HEK293 (cell line): ENCODE results near the gene KDM6A.

Experiments used
- CTCF ChIA-PET: fragments of 350-600 bp; formaldehyde crosslinking; extraction: SDS; loops from one replicate; lab custom pipeline; 2021; ENCODE audit warnings: antibody characterized with exemption; lab: Yijun Ruan, JAX
- POLR2A ChIA-PET: fragments of 300-600 bp; formaldehyde crosslinking; extraction: SDS; loops from one replicate; lab custom pipeline; 2020; ENCODE audit warnings: antibody characterized with exemption, inconsistent platforms; lab: Yijun Ruan, JAX
- H3K27ac ChIP-seq: fragments of 200-500 bp; sonication (Bioruptor generic); 2 replicates; pipeline ENCODE4 v1.5.1; 2014; ENCODE audit warnings: low read depth, low read length, control low read depth, inconsistent platforms; ENCODE audit errors: extremely low read depth
- H3K36me3 ChIP-seq, 2 experiments: fragments of 200-500 bp in 1 of 2; sonication (Bioruptor generic) in 1 of 2; 1 replicate in 1 of 2; 2 replicates in 1 of 2; pipeline ENCODE4 v1.5.1; 2014 to 2017; ENCODE audit warnings: inconsistent platforms in 2 of 2, low read length in 2 of 2; ENCODE audit not compliant: control insufficient read depth in 2 of 2, insufficient read depth in 1 of 2
- H3K4me1 ChIP-seq: fragments of 200-500 bp; sonication (Bioruptor generic); 2 replicates; pipeline ENCODE4 v1.5.1; 2014; ENCODE audit warnings: mild to moderate bottlenecking, low read length, inconsistent platforms; ENCODE audit not compliant: control insufficient read depth, insufficient read depth
- H3K4me3 ChIP-seq: 2 replicates; pipeline ENCODE4 v1.5.1; 2011; ENCODE audit warnings: low read depth, mild to moderate bottlenecking, control low read depth, low read length, moderate library complexity
- H3K9me3 ChIP-seq: fragments of 200-500 bp; sonication (Bioruptor generic); 2 replicates; pipeline ENCODE4 v1.5.1; 2014; ENCODE audit warnings: low read depth, low read length, inconsistent platforms; ENCODE audit not compliant: control insufficient read depth, insufficient read depth
- EGR2 ChIP-seq: fragments of 450-650 bp; formaldehyde crosslinking; IDR thresholded peaks from 2 replicates; pipeline ENCODE4 v1.5.1; 2016; ENCODE audit warnings: low read depth, missing biosample characterization, missing genetic modification characterization
- GLIS2 ChIP-seq: fragments of 450-650 bp; formaldehyde crosslinking; IDR thresholded peaks from 2 replicates; pipeline ENCODE4 v1.5.1; 2016; ENCODE audit warnings: missing biosample characterization, missing genetic modification characterization
- KLF16 ChIP-seq: fragments of 450-650 bp; formaldehyde crosslinking; IDR thresholded peaks from 2 replicates; pipeline ENCODE4 v1.5.1; 2017; ENCODE audit warnings: missing biosample characterization, missing genetic modification characterization
- PRDM1 ChIP-seq: fragments of 450-650 bp; formaldehyde crosslinking; IDR thresholded peaks from 2 replicates; pipeline ENCODE4; 2016; ENCODE audit warnings: missing biosample characterization, missing genetic modification characterization
- SETDB1 ChIP-seq: IDR thresholded peaks from one replicate; pipeline ENCODE4 v1.6.1; 2017; ENCODE audit warnings: mild to moderate bottlenecking, low read length, moderate library complexity, mixed read lengths; ENCODE audit not compliant: insufficient read length
- TRIM28 ChIP-seq: IDR thresholded peaks from 2 replicates; pipeline ENCODE4 v1.6.1; 2011; ENCODE audit warnings: low read length, control low read depth, borderline replicate concordance
- ZBTB1 ChIP-seq: fragments of 450-650 bp; formaldehyde crosslinking; IDR thresholded peaks from 2 replicates; pipeline ENCODE4 v1.5.1; 2016; ENCODE audit warnings: missing biosample characterization, missing genetic modification characterization
- ZBTB48 ChIP-seq: fragments of 450-650 bp; formaldehyde crosslinking; IDR thresholded peaks from 2 replicates; pipeline ENCODE4 v1.5.1; 2016; ENCODE audit warnings: missing biosample characterization, missing genetic modification characterization
- ZEB2 ChIP-seq: fragments of 450-650 bp; formaldehyde crosslinking; IDR thresholded peaks from 2 replicates; pipeline ENCODE4 v1.5.1; 2016; ENCODE audit warnings: missing biosample characterization, missing genetic modification characterization
- ZFP41 ChIP-seq: fragments of 450-650 bp; formaldehyde crosslinking; IDR thresholded peaks from 2 replicates; pipeline ENCODE4 v1.5.1; 2016; ENCODE audit warnings: missing biosample characterization, missing genetic modification characterization, borderline replicate concordance
- ZNF138 ChIP-seq: fragments of 450-650 bp; formaldehyde crosslinking; IDR thresholded peaks from 2 replicates; pipeline ENCODE4 v1.5.1; 2016; ENCODE audit warnings: missing biosample characterization, missing genetic modification characterization, borderline replicate concordance
- ZNF146 ChIP-seq: fragments of 450-650 bp; formaldehyde crosslinking; IDR thresholded peaks from 2 replicates; pipeline ENCODE4 v1.5.1; 2016; ENCODE audit warnings: missing biosample characterization, missing genetic modification characterization
- ZNF155 ChIP-seq: fragments of 450-650 bp; formaldehyde crosslinking; IDR thresholded peaks from 2 replicates; pipeline ENCODE4 v1.5.1; 2016; ENCODE audit warnings: missing biosample characterization, missing genetic modification characterization
- ZNF184 ChIP-seq: fragments of 450-650 bp; IDR thresholded peaks from 2 replicates; pipeline ENCODE4 v1.5.1; 2018; ENCODE audit warnings: missing biosample characterization, mild to moderate bottlenecking, missing genetic modification characterization
- ZNF324 ChIP-seq: fragments of 450-650 bp; formaldehyde crosslinking; IDR thresholded peaks from 2 replicates; pipeline ENCODE4 v1.5.1; 2016; ENCODE audit warnings: missing biosample characterization, missing genetic modification characterization
- ZNF426 ChIP-seq: fragments of 450-650 bp; formaldehyde crosslinking; IDR thresholded peaks from 2 replicates; pipeline ENCODE4 v1.5.1; 2017; ENCODE audit warnings: missing biosample characterization, missing genetic modification characterization, mild to moderate bottlenecking, inconsistent platforms, moderate library complexity
- ZNF514 ChIP-seq: fragments of 450-650 bp; formaldehyde crosslinking; IDR thresholded peaks from 2 replicates; pipeline ENCODE4 v1.5.1; 2016; ENCODE audit warnings: missing biosample characterization, missing genetic modification characterization
- ZNF530 ChIP-seq: fragments of 450-650 bp; formaldehyde crosslinking; IDR thresholded peaks from 2 replicates; pipeline ENCODE4 v1.5.1; 2016; ENCODE audit warnings: low read depth, missing biosample characterization, missing genetic modification characterization
- ZNF560 ChIP-seq: fragments of 450-650 bp; formaldehyde crosslinking; IDR thresholded peaks from 2 replicates; pipeline ENCODE4 v1.5.1; 2017; ENCODE audit warnings: missing biosample characterization, missing genetic modification characterization, borderline replicate concordance
- ZNF600 ChIP-seq: fragments of 450-650 bp; formaldehyde crosslinking; IDR thresholded peaks from 2 replicates; pipeline ENCODE4 v1.5.1; 2016; ENCODE audit warnings: missing biosample characterization, missing genetic modification characterization
- ZNF624 ChIP-seq: fragments of 450-650 bp; formaldehyde crosslinking; IDR thresholded peaks from 2 replicates; pipeline ENCODE4 v1.5.1; 2017; ENCODE audit warnings: missing biosample characterization, missing genetic modification characterization
- ZNF629 ChIP-seq: fragments of 450-650 bp; formaldehyde crosslinking; IDR thresholded peaks from 2 replicates; pipeline ENCODE4 v1.5.1; 2017; ENCODE audit warnings: missing biosample characterization, missing genetic modification characterization
- ZNF654 ChIP-seq: fragments of 450-650 bp; formaldehyde crosslinking; IDR thresholded peaks from 2 replicates; pipeline ENCODE4 v1.5.1; 2016; ENCODE audit warnings: low read depth, missing biosample characterization, missing genetic modification characterization
- ZNF670 ChIP-seq: fragments of 450-650 bp; formaldehyde crosslinking; IDR thresholded peaks from 2 replicates; pipeline ENCODE4 v1.5.1; 2016; ENCODE audit warnings: missing biosample characterization, missing genetic modification characterization, low read depth
- ZNF677 ChIP-seq: fragments of 450-650 bp; IDR thresholded peaks from 2 replicates; pipeline ENCODE4 v1.5.0; 2018; ENCODE audit warnings: missing biosample characterization, mild to moderate bottlenecking, missing genetic modification characterization, moderate library complexity
- ZNF791 ChIP-seq: fragments of 450-650 bp; formaldehyde crosslinking; IDR thresholded peaks from 2 replicates; pipeline ENCODE4 v1.5.1; 2016; ENCODE audit warnings: missing biosample characterization, missing genetic modification characterization
- ZNF843 ChIP-seq: fragments of 450-650 bp; formaldehyde crosslinking; IDR thresholded peaks from 2 replicates; pipeline ENCODE4 v1.5.1; 2016; ENCODE audit warnings: missing biosample characterization, missing genetic modification characterization
- ZSCAN30 ChIP-seq: fragments of 450-650 bp; IDR thresholded peaks from 2 replicates; pipeline ENCODE4 v1.5.1; 2018; ENCODE audit warnings: missing biosample characterization, mild to moderate bottlenecking, missing genetic modification characterization, moderate library complexity
- TF ChIP-seq, protein P1 (sequence below): fragments of 450-650 bp; formaldehyde crosslinking; IDR thresholded peaks from 2 replicates; pipeline ENCODE4 v1.5.1; 2016; ENCODE audit warnings: missing biosample characterization, missing genetic modification characterization
- TF ChIP-seq, protein P2 (sequence below): fragments of 450-650 bp; formaldehyde crosslinking; IDR thresholded peaks from 2 replicates; pipeline ENCODE4 v1.5.1; 2016; ENCODE audit warnings: missing biosample characterization, missing genetic modification characterization, low read depth

KDM6A gene

DNA sequence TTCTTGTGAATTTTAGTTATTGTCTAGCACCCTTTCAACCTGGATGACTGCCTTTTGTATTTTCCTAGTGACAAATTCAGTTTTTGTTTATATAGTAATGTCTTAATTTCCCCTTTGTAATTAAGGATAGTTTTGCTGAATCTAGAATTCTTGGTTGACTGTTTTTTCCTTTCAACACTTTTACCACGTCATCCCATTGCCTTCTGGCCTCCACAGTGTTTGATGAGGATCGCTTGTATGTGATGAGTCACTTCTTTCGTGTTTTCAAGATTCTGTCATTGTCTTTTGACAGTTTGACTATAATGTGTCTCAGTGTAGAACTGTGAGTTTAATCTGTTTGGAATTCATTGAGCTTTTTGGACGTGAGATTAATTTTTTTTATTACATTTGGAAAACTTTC is 30.1 kb downstream of the KDM6A start (continued):
- TF ChIP-seq ZNF600 (tag by site-specific recombination) (no peak), PRDM1 (tag by site-specific recombination) (peak; percentile 34; the same call in 1 of the 2 replicates), ZNF146 (no peak), KLF16 (tag by site-specific recombination) (no peak), ZFP41 (no peak), ZNF677 (tag by site-specific recombination) (no peak), ZNF560 (tag by site-specific recombination) (no peak), ZBTB1 (tag by site-specific recombination) (no peak), ZNF514 (tag by site-specific recombination) (no peak), SETDB1 (peak; percentile 100), ZNF629 (tag by site-specific recombination) (peak; percentile 54; the same call in 1 of the 2 replicates), ZNF791 (tag by site-specific recombination) (no peak), ZNF670 (tag by site-specific recombination) (no peak), ZNF624 (no peak), ZNF324 (no peak), TRIM28 (peak; percentile 81; the same call in 1 of the 2 replicates), ZEB2 (tag by site-specific recombination) (no peak), ZNF654 (tag by site-specific recombination) (no peak), ZNF530 (tag by site-specific recombination) (no peak), EGR2 (no peak), ZNF184 (tag by site-specific recombination) (peak; percentile 61; the same call in 1 of the 2 replicates), ZNF426 (no peak)
- TF ChIP-seq, protein P1, sequence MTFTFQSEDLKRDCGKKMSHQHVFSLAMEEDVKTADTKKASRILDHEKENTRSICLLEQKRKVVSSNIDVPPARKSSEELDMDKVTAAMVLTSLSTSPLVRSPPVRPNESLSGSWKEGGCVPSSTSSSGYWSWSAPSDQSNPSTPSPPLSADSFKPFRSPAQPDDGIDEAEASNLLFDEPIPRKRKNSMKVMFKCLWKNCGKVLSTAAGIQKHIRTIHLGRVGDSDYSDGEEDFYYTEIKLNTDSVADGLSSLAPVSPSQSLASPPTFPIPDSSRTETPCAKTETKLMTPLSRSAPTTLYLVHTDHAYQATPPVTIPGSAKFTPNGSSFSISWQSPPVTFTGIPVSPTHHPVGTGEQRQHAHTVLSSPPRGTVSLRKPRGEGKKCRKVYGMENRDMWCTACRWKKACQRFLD (tag by site-specific recombination) = no peak

DNA sequence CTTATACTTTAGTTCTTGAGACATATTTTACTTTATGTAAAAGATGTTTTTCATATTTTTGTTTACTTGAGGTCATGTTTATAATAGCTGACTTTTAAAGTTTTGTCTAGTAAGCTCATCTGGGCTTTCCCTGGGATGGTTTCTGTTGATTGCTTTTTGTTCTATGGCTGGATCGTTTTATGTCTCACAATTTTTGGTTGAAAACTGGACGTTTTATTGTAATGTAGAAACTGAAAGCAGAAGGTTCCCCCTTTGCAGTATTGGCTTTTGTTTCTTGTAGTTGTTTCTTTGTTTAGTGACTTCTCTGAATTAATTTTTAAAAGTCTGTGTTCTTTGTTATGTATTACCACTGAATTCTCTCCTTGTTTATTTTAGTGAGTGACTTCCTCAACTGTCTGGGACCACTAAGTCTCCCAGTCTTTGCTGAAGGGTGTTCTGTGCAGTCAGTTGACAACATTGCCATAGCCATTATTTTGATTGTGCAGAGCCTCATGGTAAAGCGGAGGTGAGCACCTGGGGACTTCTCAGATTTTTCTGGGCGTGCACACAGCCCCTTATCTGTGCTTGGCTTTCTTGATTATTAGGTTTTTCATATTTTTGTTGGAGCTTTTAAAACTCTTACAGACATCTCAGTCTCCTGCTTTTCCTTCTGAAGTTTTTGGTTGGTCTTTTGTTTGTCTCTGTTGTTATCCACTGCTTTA is 31.0 kb downstream of the KDM6A start:
- TF ChIP-seq ZBTB48 (tag by site-specific recombination) (no peak), ZNF843 (tag by site-specific recombination) (no peak), GLIS2 (tag by site-specific recombination) (no peak), EGR2 (no peak), ZNF138 (no peak), ZSCAN30 (tag by site-specific recombination) (no peak), ZNF155 (no peak)
- TF ChIP-seq, protein P1 (tag by site-specific recombination) = no peak
- TF ChIP-seq, protein P2, sequence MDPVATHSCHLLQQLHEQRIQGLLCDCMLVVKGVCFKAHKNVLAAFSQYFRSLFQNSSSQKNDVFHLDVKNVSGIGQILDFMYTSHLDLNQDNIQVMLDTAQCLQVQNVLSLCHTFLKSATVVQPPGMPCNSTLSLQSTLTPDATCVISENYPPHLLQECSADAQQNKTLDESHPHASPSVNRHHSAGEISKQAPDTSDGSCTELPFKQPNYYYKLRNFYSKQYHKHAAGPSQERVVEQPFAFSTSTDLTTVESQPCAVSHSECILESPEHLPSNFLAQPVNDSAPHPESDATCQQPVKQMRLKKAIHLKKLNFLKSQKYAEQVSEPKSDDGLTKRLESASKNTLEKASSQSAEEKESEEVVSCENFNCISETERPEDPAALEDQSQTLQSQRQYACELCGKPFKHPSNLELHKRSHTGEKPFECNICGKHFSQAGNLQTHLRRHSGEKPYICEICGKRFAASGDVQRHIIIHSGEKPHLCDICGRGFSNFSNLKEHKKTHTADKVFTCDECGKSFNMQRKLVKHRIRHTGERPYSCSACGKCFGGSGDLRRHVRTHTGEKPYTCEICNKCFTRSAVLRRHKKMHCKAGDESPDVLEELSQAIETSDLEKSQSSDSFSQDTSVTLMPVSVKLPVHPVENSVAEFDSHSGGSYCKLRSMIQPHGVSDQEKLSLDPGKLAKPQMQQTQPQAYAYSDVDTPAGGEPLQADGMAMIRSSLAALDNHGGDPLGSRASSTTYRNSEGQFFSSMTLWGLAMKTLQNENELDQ (tag by site-specific recombination) = no peak
- Histone ChIP-seq H3K9me3 (no peaks in the 10 kb centered on the region), H3K27ac (no peak overlapping the region), H3K36me3 (no peaks in the 10 kb centered on the region), H3K4me1 (peaks cover 27% of the 10 kb centered on the region), H3K4me3 (no peak overlapping the region)
- CTCF ChIA-PET = interaction anchor here (0.7 to 3.2 kb wide), 2 partner anchors 11 to 588 kb away, joined by 3 to 10 read pairs; no protein-coding TSS in a partner anchor
- POLR2A ChIA-PET = interaction anchor here (1.6 kb wide), 1 partner anchor 31 kb away, joined by 6 read pairs; the partner anchor contains the start of gene KDM6A
